Stimulated activated CD4-positive, alpha-beta T cell treated with anti-CD3 and anti-CD28 coated beads, Interleukin-12 subunit alpha, Interleukin-12 subunit beta, amount 100 ng/mL, for 48 hours (primary cell): Measurements from ENCODE around the gene FANCD2OS.
"Not testable (repeated sequence)": the region's sequence is repeated elsewhere in the genome, so short reads cannot be mapped to it uniquely, and the experiment has no call there.

Experiments used
- DNase-seq, 3 donors: peaks; one replicate each; pipeline ENCODE4 v3.0.0-alpha.2; 2020; ENCODE audit warnings: low read depth in 2 of 3, low spot score in 1 of 3

The FANCD2OS gene

GRCh38 chr3:10108091-10108490 lies at the start of gene FANCD2OS:
TSS of gene FANCD2OS (minus strand) at chr3:10108255. CDS start at chr3:10104774, 3,481 bp downstream.
- DNase-seq, result no peak

- DNase-seq, result no peak
These were observed 49.0 kb upstream of the FANCD2OS start for GRCh38 chr3:10157031-10157430.

- no peak for DNase-seq
These were observed 47.6 kb upstream of the FANCD2OS start for GRCh38 chr3:10155658-10156057.

- DNase-seq, result no peak
These were observed 47.0 kb upstream of the FANCD2OS start for GRCh38 chr3:10155123-10155472.

- no peak for DNase-seq
These were observed 46.5 kb upstream of the FANCD2OS start for GRCh38 chr3:10154335-10155122.

GRCh38 chr3:10150987-10151386 lies 42.9 kb upstream of the FANCD2OS start:
- DNase-seq, result no peak

GRCh38 chr3:10149226-10149625 lies 41.2 kb upstream of the FANCD2OS start:
- no peak for DNase-seq

GRCh38 chr3:10145685-10146084 lies 37.6 kb upstream of the FANCD2OS start:
- DNase-seq, result no peak

- no peak for DNase-seq
These were observed 34.9 kb upstream of the FANCD2OS start for GRCh38 chr3:10142707-10143560.

- no peak for DNase-seq
These were observed 33.0 kb upstream of the FANCD2OS start for GRCh38 chr3:10140996-10141546.

- no peak for DNase-seq
These were observed 29.1 kb upstream of the FANCD2OS start for GRCh38 chr3:10137178-10137577.

- no peak for DNase-seq
These were observed 28.5 kb upstream of the FANCD2OS start for GRCh38 chr3:10136426-10137005.

- not testable (repeated sequence) for DNase-seq
These were observed 27.8 kb upstream of the FANCD2OS start for GRCh38 chr3:10135872-10136271.

- DNase-seq, result no peak
These were observed 14.7 kb upstream of the FANCD2OS start for GRCh38 chr3:10122724-10123123.

- no peak for DNase-seq
These were observed 13.0 kb upstream of the FANCD2OS start for GRCh38 chr3:10121064-10121463.

GRCh38 chr3:10119376-10119775 lies 11.3 kb upstream of the FANCD2OS start:
- DNase-seq, result no peak

- DNase-seq, result no peak
These were observed 8.9 kb upstream of the FANCD2OS start for GRCh38 chr3:10116928-10117327.

GRCh38 chr3:10116138-10116460 lies 8.0 kb upstream of the FANCD2OS start:
- DNase-seq, result peak in 1 of 3 donors; percentile 4

- DNase-seq, result peak; percentile 86 to 93 (median 90)
These were observed 7.5 kb upstream of the FANCD2OS start, which contains the start of gene BRK1 for GRCh38 chr3:10115326-10116137. TSS of gene BRK1 (plus strand) at chr3:10115675. CDS start at chr3:10115702, 27 bp downstream.

- DNase-seq, result no peak
These were observed 1.1 kb downstream of the FANCD2OS start for GRCh38 chr3:10106919-10107318.

- no peak for DNase-seq
These were observed 9.0 kb downstream of the FANCD2OS start for GRCh38 chr3:10099041-10099440.
